Effector CD4-positive, alpha-beta T cell (primary cell): Measurements from ENCODE around the gene TFE3.
"Not testable (repeated sequence)": the region's sequence is repeated elsewhere in the genome, so short reads cannot be mapped to it uniquely, and the experiment has no call there.

Experiments used
- DNase-seq: peaks from one replicate; pipeline ENCODE4 v3.0.0-alpha.2; 2020

Gene TFE3

GRCh38 chrX:49000636-49001035 is 42.5 kb downstream of the TFE3 start:
- no peak for DNase-seq

DNA sequence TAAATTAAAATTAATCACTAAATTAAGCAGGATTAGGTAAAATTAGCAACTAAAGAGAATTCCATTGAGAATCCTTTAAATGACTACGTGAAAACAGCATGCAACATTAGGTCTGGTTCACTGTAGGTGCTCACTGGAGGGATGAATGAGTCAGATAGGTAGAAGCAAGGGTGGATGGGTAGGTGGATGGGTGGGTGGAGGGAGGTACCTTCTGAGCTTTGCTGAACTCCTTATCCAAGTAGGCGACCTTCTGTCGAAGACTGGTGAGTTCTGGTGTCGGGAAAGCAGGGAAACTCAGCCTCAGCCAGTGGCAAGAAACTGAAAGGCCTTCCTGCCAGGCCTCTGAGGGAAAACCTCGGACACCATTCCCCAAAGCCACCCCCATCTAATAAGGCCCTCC is 44.1 kb downstream of the TFE3 start:
- no peak for DNase-seq

DNA sequence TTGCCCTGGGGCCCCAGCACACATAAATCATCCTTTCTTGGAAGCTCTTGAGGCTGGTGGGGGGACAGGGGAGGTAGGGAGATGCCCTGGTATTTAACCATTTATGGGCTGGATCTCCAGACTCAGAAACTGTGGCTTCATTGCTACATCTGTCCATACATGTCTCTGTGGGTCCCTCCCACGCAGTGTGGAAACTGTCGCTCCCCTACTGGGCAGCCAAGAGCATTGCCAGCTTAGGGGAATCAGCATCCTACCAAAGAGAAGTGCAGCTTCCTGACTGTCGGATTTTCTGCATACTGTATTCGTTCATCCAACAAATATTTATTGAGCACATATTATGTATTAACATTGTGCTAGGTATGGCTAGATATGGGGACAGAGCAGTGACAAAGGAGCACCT is 44.8 kb downstream of the TFE3 start:
- DNase-seq: no peak

DNA sequence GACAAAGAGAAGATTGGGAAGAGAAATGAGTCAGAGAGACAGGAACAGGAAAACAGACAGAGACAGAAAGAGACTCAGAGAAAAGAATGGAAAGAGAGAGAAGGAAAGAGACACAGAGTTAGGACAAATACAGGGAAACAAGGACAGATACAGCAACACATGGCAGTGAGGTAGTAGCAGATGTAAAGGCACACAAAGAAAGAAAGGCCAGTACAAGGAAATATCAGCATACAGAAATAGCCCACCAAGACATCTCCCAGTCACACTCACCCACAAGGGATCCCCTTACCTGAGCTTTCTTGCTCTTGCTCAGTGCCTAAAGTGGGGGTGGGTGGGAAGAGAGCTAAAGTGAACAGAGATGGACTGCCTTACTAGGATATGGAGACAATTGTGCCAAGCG is 45.3 kb downstream of the TFE3 start:
- DNase-seq: no peak

- DNase-seq: no peak
Measured at GRCh38 chrX:48997455-48997854, 45.7 kb downstream of the TFE3 start.

GRCh38 chrX:48996969-48997368 is 46.2 kb downstream of the TFE3 start:
- DNase-seq: no peak

- no peak for DNase-seq
Measured at GRCh38 chrX:48992341-48992740, 50.8 kb downstream of the TFE3 start.

GRCh38 chrX:48989483-48989882 is 53.7 kb downstream of the TFE3 start:
- DNase-seq: no peak

DNA sequence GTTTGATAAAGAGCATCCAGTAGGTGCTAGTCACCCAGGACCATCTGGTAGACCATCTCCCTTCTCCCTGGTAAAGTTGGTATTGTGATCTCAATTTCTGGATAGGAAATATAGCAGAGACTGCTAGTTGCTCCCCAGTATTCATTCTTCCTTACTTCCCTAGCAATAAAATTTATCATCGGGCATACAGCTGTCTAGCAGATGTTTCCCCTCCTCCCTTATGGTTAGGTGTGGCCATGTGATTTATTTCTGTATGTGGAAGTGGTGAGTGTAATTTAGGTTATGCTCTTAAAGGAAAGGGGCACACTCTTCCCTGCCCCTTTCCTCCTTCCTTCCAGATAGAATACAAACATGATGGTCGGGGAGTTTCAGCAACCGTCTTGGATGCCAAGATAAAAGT is 59.3 kb downstream of the TFE3 start:
- no peak for DNase-seq

GRCh38 chrX:48983081-48983480 is 60.1 kb downstream of the TFE3 start:
- DNase-seq: no peak

- no peak for DNase-seq
Measured at GRCh38 chrX:48981178-48981577, 62.0 kb downstream of the TFE3 start.

- not testable (repeated sequence) for DNase-seq
Measured at GRCh38 chrX:48980341-48980740, 62.8 kb downstream of the TFE3 start.
